DOHH2 (cell line): ENCODE measurements around the gene RAB4B.
"Not testable (repeated sequence)": the region's sequence is repeated elsewhere in the genome, so short reads cannot be mapped to it uniquely, and the experiment has no call there.

Experiments used
- H3F3A ChIP-seq: fragments of 200-600 bp; sonication (generic), shearing (Covaris generic); 2 replicates; pipeline ENCODE4 v1.6.0; 2016; ENCODE audit warnings: antibody characterized with exemption, mild to moderate bottlenecking; ENCODE audit not compliant: control insufficient read depth, insufficient read depth
- H3K27ac ChIP-seq: fragments of 200-600 bp; sonication (generic); 2 replicates; pipeline ENCODE4 v1.5.1; 2014; ENCODE audit warnings: low read depth, mild to moderate bottlenecking, low read length, moderate library complexity
- H3K27me3 ChIP-seq: fragments of 200-600 bp; sonication (generic); 2 replicates; pipeline ENCODE4 v1.6.1; 2014; ENCODE audit warnings: mild to moderate bottlenecking, low read length, mixed read lengths; ENCODE audit not compliant: control insufficient read depth
- H3K36me3 ChIP-seq: fragments of 200-600 bp; sonication (generic); 2 replicates; pipeline ENCODE4 v1.6.1; 2014; ENCODE audit warnings: mild to moderate bottlenecking, low read length, moderate library complexity, mixed read lengths; ENCODE audit not compliant: control insufficient read depth
- H3K4me1 ChIP-seq: fragments of 200-600 bp; sonication (generic); 2 replicates; pipeline ENCODE4 v1.6.1; 2014; ENCODE audit warnings: mild to moderate bottlenecking, low read length, mixed read lengths; ENCODE audit not compliant: control insufficient read depth
- H3K4me2 ChIP-seq: fragments of 200-600 bp; sonication (generic); 2 replicates; pipeline ENCODE4 v1.6.0; 2014; ENCODE audit warnings: mild to moderate bottlenecking, low read length, moderate library complexity
- H3K4me3 ChIP-seq: fragments of 200-600 bp; sonication (generic); 2 replicates; pipeline ENCODE4 v1.5.1; 2014; ENCODE audit warnings: mild to moderate bottlenecking, low read length, mixed read lengths
- H3K79me2 ChIP-seq: fragments of 200-600 bp; sonication (generic); 2 replicates; pipeline ENCODE4 v1.6.1; 2014; ENCODE audit warnings: mild to moderate bottlenecking, low read length, mixed read lengths; ENCODE audit not compliant: control insufficient read depth
- H3K9me2 ChIP-seq: fragments of 200-600 bp; sonication (generic); replicated peaks from 2 replicates; pipeline ENCODE4 v1.6.1; 2014; ENCODE audit warnings: mild to moderate bottlenecking, low read length, mixed read lengths; ENCODE audit not compliant: control insufficient read depth
- H3K9me3 ChIP-seq: fragments of 200-600 bp; sonication (generic); 2 replicates; pipeline ENCODE4 v1.6.1; 2014; ENCODE audit warnings: antibody characterized with exemption, low read length, mixed read lengths; ENCODE audit not compliant: control insufficient read depth, insufficient read depth
- H4K20me1 ChIP-seq: fragments of 200-600 bp; sonication (generic); 2 replicates; pipeline ENCODE4 v1.6.0; 2014; ENCODE audit warnings: low read depth, mild to moderate bottlenecking, antibody characterized with exemption, low read length, moderate library complexity; ENCODE audit not compliant: control insufficient read depth, insufficient read depth
- EZH2phosphoT487 ChIP-seq: fragments of 200-600 bp; sonication (generic); IDR thresholded peaks from 2 replicates; pipeline ENCODE4 v1.6.1; 2017; ENCODE audit warnings: borderline replicate concordance, mild to moderate bottlenecking, antibody characterized with exemption, low read length, moderate library complexity, mixed read lengths
- TF ChIP-seq, protein P1 (sequence below): fragments of 200-600 bp; sonication (generic); IDR thresholded peaks from one replicate; pipeline ENCODE4 v1.5.1; 2014; ENCODE audit warnings: antibody characterized with exemption, mild to moderate bottlenecking, low read depth, low read length; ENCODE audit not compliant: poor library complexity, severe bottlenecking

Gene RAB4B

DNA sequence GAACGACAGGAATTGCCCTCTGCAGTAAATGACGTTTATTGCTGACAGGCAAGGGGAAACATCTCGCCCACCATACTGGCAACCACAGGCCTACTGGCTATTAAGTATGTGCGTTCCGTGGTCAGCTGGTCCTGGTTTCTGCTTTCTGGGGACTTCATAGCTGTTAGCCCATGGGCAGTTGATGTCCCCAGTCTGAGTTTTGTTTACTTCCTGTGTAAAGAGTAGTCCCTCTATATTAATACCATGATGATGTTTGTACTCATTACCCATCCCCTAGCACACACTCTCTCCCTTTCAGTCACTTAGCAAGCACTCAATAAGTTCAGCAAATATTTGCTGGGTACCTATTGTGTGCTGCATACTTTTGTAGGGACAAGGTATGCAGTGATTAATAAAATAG is 9.2 kb upstream of the RAB4B start:
- Histone ChIP-seq H3K79me2 (no peaks in the 10 kb centered on the region), H3K4me3 (no peak overlapping the region), H3K4me2 (no peak overlapping the region), H3K9me3 (peaks cover 4% of the 10 kb centered on the region; the same call in 1 of the 2 replicates), H3K27me3 (no peaks in the 10 kb centered on the region), H3K36me3 (peaks cover 35% of the 10 kb centered on the region), H3K4me1 (peaks cover 8% of the 10 kb centered on the region), H4K20me1 (no peaks in the 10 kb centered on the region), H3F3A (peaks cover 18% of the 10 kb centered on the region), H3K27ac (no peak overlapping the region), H3K9me2 (no peaks in the 10 kb centered on the region)
- no peak for TF ChIP-seq EZH2phosphoT487
- TF ChIP-seq, protein P1, sequence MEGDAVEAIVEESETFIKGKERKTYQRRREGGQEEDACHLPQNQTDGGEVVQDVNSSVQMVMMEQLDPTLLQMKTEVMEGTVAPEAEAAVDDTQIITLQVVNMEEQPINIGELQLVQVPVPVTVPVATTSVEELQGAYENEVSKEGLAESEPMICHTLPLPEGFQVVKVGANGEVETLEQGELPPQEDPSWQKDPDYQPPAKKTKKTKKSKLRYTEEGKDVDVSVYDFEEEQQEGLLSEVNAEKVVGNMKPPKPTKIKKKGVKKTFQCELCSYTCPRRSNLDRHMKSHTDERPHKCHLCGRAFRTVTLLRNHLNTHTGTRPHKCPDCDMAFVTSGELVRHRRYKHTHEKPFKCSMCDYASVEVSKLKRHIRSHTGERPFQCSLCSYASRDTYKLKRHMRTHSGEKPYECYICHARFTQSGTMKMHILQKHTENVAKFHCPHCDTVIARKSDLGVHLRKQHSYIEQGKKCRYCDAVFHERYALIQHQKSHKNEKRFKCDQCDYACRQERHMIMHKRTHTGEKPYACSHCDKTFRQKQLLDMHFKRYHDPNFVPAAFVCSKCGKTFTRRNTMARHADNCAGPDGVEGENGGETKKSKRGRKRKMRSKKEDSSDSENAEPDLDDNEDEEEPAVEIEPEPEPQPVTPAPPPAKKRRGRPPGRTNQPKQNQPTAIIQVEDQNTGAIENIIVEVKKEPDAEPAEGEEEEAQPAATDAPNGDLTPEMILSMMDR, result no peak

DNA sequence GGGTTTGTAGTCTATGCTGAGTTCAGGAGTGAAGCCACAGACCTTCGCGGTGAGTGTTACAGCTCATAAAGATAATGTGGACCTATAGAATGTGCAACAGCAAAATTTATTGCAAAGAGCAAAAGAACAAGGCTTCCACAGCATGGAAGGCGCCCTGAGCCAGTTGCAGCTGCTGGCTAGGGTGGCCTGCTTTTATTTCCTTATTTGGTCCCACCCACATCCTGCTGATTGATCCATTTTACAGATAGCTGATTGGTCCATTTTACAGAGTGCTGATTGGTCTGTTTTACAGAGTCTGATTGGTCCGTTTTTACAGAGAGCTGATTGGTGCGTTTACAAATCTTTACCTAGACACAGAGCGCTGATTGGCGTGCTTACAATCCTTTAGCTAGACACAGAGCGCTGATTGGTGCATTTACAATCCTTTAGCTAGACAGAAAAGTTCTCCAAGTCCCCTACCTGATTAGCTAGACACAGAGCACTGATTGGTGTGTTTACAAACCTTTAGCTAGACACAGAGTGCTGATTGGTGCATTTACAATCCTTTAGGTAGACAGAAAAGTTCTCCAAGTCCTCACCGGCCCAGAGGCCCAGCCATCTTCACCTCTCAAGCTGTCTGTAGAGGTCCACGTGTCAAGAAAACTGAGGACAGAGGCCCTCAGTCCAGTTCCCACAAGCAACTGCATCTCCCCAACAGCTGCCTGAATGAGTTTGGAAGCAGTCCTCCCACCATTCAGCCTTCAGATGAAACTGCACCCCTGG is 6.8 kb upstream of the RAB4B start:
- not testable (repeated sequence) for H3K27me3 ChIP-seq, H4K20me1 ChIP-seq, H3K4me3 ChIP-seq, H3K27ac ChIP-seq, H3K79me2 ChIP-seq, H3K9me3 ChIP-seq, H3K9me2 ChIP-seq, H3K4me2 ChIP-seq
- peaks cover 25% of the 10 kb centered on the region for H3K4me1 ChIP-seq
- peaks cover 11% of the 10 kb centered on the region for H3K36me3 ChIP-seq
- H3F3A ChIP-seq, result peaks cover 17% of the 10 kb centered on the region

DNA sequence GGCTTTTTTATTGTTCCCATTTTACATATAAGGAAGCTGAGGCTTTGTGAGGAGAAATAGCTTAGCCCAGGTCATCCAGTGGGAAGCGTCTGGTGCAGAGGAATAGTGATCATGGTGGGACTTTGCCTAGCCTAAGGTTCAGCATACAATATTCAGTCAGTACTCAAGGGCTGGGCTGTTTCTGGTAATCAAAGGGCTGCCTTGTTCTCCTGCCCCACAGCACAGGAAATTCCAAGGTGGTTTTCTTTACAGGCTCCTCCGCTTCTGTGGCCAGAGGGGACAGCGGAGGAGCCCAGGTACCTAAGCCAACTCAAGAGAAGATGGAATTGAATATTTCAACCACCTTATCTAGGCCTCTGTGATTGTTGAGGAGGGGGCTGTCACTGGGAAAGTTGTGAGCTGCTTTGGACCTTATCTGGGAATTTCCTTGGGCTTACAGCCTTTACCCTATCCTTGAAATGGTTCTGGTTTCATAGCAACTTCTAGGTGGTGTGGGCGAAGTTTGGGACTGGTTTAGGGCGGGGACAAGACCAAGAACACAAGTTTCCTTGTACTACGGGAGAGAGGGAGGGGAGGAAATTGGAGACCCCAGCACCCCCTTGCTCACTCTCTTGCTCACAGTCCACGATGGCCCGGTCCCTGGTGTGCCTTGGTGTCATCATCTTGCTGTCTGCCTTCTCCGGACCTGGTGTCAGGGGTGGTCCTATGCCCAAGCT is 3.0 kb upstream of the RAB4B start, which contains the start of gene MIA:
MIA (plus strand) TSS at position 606 of the 716 bp plus-strand sequence; CDS start at position 628, 22 bp downstream.
- peaks cover 24% of the 10 kb centered on the region for H3F3A ChIP-seq
- H3K27ac ChIP-seq, result no peak within 1 kb of the TSS
- H3K4me3 ChIP-seq, result no peak within 1 kb of the TSS
- peaks cover 51% of the 10 kb centered on the region for H3K4me1 ChIP-seq
- TF ChIP-seq EZH2phosphoT487, result no peak
- TF ChIP-seq, protein P1, result no peak
- H3K36me3 ChIP-seq, result peaks cover 6% of the 10 kb centered on the region; the same call in 1 of the 2 replicates
- H3K4me2 ChIP-seq, result no peak within 1 kb of the TSS
- no peaks in the 10 kb centered on the region for H4K20me1 ChIP-seq
- H3K79me2 ChIP-seq, result peaks cover 12% of the 10 kb centered on the region
- no peaks in the 10 kb centered on the region for H3K9me2 ChIP-seq
- peaks cover 4% of the 10 kb centered on the region; the same call in 1 of the 2 replicates for H3K9me3 ChIP-seq
- no peaks in the 10 kb centered on the region for H3K27me3 ChIP-seq

DNA sequence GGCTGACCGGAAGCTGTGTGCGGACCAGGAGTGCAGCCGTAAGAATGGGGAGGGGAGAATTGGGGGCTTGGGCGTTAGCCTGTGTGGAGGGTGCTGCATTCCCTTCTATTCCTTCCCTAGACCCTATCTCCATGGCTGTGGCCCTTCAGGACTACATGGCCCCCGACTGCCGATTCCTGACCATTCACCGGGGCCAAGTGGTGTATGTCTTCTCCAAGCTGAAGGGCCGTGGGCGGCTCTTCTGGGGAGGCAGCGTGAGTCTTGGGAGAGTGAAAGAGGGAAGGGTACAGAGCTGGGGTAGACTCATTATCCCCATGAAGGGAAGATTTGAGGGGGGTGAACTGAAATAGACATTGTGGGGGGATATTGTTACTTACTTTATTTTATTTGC is 2.4 kb upstream of the RAB4B start:
- Histone ChIP-seq H3K4me2 (no peak overlapping the region), H3K4me1 (peaks cover 51% of the 10 kb centered on the region), H3K9me2 (no peaks in the 10 kb centered on the region), H4K20me1 (no peaks in the 10 kb centered on the region), H3K79me2 (peaks cover 12% of the 10 kb centered on the region), H3K27me3 (no peaks in the 10 kb centered on the region), H3K36me3 (peaks cover 6% of the 10 kb centered on the region; the same call in 1 of the 2 replicates), H3K27ac (no peak overlapping the region), H3F3A (peaks cover 23% of the 10 kb centered on the region), H3K9me3 (peaks cover 4% of the 10 kb centered on the region; the same call in 1 of the 2 replicates), H3K4me3 (no peak overlapping the region)
- no peak for TF ChIP-seq EZH2phosphoT487
- TF ChIP-seq, protein P1, result no peak
